Measurements from ENCODE around the gene FAM169A.

The FAM169A gene

GRCh38 chr5:74833537-74834266 lies 32.5 kb downstream of the FAM169A start:
- H3K27ac ChIP-seq, result no peak overlapping the region
- ChIA-PET POLR2A (ENCODE audit: low non-redundant PET) (no interaction called here), CTCF (no interaction called here)
- no peak for DNase-seq (ENCODE audit: low spot score)
- TF ChIP-seq, protein P1, sequence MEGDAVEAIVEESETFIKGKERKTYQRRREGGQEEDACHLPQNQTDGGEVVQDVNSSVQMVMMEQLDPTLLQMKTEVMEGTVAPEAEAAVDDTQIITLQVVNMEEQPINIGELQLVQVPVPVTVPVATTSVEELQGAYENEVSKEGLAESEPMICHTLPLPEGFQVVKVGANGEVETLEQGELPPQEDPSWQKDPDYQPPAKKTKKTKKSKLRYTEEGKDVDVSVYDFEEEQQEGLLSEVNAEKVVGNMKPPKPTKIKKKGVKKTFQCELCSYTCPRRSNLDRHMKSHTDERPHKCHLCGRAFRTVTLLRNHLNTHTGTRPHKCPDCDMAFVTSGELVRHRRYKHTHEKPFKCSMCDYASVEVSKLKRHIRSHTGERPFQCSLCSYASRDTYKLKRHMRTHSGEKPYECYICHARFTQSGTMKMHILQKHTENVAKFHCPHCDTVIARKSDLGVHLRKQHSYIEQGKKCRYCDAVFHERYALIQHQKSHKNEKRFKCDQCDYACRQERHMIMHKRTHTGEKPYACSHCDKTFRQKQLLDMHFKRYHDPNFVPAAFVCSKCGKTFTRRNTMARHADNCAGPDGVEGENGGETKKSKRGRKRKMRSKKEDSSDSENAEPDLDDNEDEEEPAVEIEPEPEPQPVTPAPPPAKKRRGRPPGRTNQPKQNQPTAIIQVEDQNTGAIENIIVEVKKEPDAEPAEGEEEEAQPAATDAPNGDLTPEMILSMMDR (conservative IDR thresholded peaks at IDR 0.05; ENCODE audit: low read depth), result no peak

- ChIA-PET CTCF (no interaction called here), POLR2A (ENCODE audit: low non-redundant PET) (no interaction called here)
- TF ChIP-seq, protein P1 (conservative IDR thresholded peaks at IDR 0.05; ENCODE audit: low read depth), result no peak
- DNase-seq (ENCODE audit: low spot score), result no peak
- H3K27ac ChIP-seq, result no peak overlapping the region
These were observed 36.8 kb downstream of the FAM169A start for GRCh38 chr5:74829413-74829812.

DNA sequence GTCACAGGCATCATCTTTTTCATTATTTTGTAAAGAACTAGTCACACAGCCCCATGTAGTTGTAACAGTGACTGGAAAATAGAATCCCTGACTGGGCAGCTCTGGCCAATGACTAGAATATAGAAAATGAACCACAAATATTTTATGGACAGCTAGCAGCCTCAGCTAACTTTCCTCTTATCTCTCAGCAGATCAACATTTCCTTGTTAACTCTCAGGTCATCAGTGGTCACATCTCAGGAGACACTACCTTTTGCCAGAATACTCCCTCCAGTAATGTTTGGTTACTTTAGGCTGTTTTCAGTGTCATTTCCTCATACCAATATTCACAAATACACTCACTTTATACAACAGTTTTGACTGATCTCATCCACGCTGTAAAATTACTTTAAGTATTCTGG lies 43.9 kb downstream of the FAM169A start:
- H3K27ac ChIP-seq, result no peak overlapping the region
- DNase-seq (ENCODE audit: low spot score), result no peak
- TF ChIP-seq, protein P1 (conservative IDR thresholded peaks at IDR 0.05; ENCODE audit: low read depth), result no peak
- ChIA-PET CTCF (no interaction called here), POLR2A (ENCODE audit: low non-redundant PET) (no interaction called here)

- no peak for DNase-seq (ENCODE audit: low spot score)
- TF ChIP-seq, protein P1 (conservative IDR thresholded peaks at IDR 0.05; ENCODE audit: low read depth), result no peak
- ChIA-PET CTCF (interaction anchor here (0.6 to 1.0 kb wide), 3 partner anchors 32 to 1254 kb away, joined by 3 to 7 read pairs (median 3); partner anchors contain the start of genes GFM2 and NSA2), POLR2A (ENCODE audit: low non-redundant PET) (no interaction called here)
- no peak overlapping the region for H3K27ac ChIP-seq
These were observed 49.3 kb downstream of the FAM169A start for GRCh38 chr5:74816875-74817274.

DNA sequence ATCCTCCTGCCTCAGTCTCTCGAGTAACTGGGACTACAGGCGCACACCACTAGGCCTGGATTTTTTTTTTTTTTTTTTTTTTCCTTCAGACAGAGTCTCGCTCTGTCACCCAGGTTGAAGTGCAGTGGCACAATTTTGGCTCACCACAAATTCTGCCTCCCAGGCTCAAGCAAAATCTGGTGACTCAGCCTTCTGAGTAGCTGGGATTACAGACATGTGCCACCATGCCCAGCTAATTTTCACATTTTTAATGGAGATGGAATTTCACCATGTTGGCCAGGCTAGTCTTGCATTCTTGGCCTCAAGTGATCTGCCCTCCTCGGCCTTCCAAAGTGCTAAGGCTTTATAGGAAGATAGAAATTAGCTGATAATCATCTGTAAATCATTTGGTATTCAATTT lies 55.3 kb downstream of the FAM169A start:
- peak; percentile 57 for DNase-seq (ENCODE audit: low spot score)
- ChIA-PET POLR2A (ENCODE audit: low non-redundant PET) (no interaction called here), CTCF (interaction anchor here (0.7 kb wide), 1 partner anchor 47 kb away, joined by 5 read pairs; no protein-coding TSS in a partner anchor)
- TF ChIP-seq, protein P1 (conservative IDR thresholded peaks at IDR 0.05; ENCODE audit: low read depth), result no peak
- H3K27ac ChIP-seq, result peak overlapping the region; percentile 75

- peak; percentile 57 for DNase-seq (ENCODE audit: low spot score)
- ChIA-PET POLR2A (ENCODE audit: low non-redundant PET) (no interaction called here), CTCF (interaction anchor here (0.6 kb wide), 1 partner anchor 41 kb away, joined by 3 read pairs; no protein-coding TSS in a partner anchor)
- no peak overlapping the region for H3K27ac ChIP-seq
- TF ChIP-seq, protein P1 (conservative IDR thresholded peaks at IDR 0.05; ENCODE audit: low read depth), result no peak
These were observed 64.2 kb downstream of the FAM169A start for GRCh38 chr5:74801941-74802340.

Data from RWPE1 (cell line).